Activated CD8-positive, alpha-beta memory T cell treated with anti-CD3 and anti-CD28 coated beads for 24 hours (primary cell): Measurements from ENCODE around the gene C15orf40.
A peak's percentile ranks its signal among the peaks of the same experiment; 100 is the strongest.

Source experiments
- DNase-seq: peaks from one replicate; pipeline ENCODE4 v3.0.0-alpha.2; 2020

The C15orf40 gene

DNA sequence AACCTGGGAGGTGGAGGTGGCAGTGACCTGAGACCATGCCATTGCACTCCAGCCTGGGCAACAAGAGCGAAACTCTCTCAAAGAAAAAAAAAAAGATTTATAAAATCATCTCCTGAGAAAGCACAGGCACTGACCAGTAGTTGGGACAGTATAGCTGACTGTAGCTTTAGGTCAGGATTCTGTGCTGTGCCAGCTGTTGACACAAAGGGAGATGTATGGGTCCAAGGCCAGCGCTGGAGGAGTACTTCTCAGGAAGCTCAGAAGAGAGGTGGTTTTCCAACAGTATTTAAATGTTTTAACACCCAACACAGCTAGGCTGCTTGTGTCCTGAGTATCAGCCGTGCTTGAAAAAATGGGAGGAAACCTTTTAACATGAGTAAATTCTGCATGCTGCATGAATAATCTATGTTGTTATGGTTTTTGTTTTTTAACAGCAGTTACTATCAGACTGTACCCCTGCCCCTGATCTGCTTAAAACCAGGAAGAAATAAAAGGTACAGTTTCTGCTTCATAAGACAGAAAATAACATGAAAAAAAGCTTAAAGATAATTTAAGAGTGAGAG lies 18.9 kb downstream of the C15orf40 start:
- DNase-seq, result no peak

DNA sequence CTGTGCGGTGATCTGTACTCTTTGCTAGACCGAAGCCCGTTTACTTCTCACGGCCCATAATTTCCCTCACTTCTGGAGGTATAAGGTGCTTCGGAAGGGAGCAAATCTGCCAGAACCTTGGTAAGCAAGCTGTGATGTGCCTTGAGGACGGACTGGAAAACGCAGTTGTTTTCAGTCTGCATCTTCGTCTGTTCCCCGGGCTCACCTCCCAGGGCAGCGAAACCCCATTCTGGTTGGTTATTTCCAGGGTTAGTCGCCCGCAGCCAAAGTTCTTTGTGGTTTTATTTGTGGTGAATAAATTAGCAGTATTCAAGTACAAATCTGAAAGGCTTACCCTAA lies 25.0 kb downstream of the C15orf40 start:
- no peak for DNase-seq

DNA sequence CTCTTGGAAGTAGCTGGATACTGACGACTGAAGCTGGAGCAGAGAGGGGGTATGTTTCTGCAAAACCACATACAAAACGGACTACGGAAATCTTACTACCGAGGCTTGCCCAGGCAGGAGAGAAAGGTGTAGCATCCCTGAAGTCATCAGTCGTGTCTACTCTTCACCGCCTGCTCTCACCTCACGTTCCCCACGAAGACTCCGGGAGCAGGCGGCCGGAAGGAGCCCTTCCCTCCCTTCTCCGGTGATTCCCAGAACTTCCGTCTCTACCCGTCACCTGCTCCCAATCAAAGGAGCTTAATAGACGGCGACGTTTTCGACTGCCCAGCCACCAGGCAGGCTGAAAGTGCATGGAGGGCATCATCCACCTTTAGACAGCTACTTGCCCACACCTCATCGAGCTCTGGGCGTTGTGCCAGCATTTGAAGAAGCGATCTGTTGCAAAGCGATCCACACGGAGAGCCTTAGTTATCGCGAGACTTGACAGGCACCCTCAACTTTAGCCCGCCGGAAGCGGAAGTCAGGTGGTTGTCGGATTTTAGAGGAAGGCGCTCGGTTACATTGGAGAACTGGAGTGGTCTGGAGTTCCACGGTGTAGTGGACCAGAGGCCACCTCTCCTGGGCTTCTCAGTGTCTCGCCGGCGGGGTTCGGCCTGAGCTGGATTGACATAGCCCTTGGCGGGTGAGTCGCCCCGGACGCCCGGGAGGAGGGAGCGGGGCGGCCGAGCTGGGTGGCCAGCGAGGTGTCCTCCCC lies 25.6 kb downstream of the C15orf40 start, which contains the start of gene RAMAC:
Gene RAMAC, plus strand, starts transcription at position 523 of the 754 bp plus-strand sequence. CDS start 2,809 bp downstream, outside the sequence.
- DNase-seq, result peak; percentile 93

DNA sequence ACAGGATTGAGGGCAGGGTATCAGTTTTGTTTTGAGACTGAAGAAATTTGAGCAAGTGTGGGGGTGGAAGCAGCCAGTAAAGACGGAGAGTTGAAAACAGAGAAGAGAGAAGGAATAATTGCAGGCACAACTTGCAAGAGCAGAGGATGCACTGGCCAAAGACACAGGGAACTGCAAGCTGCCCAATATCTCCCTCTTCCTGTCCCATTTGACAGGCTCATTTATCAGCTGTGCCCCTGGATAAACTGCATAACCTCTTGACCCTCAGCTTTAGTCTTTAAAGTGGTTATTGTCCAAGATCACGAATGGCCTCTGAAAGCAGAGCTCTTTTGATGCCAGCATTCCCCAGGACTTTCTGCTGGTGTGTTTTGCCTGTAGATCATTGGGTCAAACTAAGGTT lies 30.5 kb downstream of the C15orf40 start:
- no peak for DNase-seq

- DNase-seq, result no peak
Observed at GRCh38 chr15:82979726-82980125, 31.7 kb downstream of the C15orf40 start.

DNA sequence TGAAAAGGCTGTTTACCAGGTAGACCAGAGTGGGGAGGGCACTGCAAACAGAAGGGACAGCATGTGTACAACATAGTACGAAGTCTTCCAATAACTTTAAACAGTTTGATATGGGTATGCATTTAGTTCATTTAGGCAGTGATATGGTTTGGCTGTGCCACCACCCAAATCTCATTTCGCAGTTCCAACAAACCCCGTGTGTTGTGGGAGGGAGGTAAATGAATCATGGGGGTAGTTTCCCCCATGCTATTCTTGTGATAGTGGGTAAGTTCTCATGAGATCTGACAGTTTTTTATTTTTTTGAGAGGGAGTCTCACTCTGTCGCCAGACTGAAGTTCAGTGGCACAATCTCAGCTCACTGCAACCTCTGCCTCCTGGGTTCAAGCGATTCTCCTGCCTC lies 33.0 kb downstream of the C15orf40 start:
- DNase-seq, result no peak

DNA sequence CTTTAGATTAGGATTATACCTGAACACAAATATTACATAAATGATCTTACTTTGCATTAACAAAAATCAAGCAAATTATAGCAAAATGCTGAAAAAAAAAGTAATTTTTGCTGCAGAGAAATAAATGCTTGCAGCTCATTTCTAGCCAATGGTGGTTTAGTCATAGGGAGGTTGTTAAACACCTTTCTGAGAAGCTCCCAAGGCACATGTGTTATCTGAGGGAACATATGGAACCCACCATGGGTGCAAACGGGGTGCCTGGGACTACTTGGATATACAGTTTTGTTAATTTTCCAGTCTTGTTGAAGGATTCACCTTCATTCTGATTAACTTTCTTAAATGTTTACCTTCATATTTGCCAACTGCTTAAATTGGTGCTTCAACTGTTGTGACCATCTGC lies 34.4 kb downstream of the C15orf40 start:
- no peak for DNase-seq

DNA sequence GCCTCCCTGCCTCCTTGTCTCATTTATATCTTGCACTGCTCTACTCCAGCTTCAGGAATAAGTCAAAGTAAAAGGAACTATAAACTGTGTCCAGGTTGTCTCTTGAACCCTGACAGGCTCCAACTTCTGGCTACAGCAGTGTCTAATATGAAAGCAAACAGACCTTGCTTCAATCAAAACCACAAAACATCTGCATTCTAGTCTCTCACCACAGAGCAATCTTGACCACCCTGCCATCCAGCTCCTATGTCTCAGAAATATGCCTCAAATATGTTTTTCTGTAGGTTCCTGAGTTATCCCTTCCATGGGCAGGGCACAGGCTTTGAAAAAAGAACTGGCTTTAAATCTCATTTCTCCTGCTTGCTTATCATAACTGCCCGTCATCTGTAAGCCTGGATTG lies 38.4 kb downstream of the C15orf40 start:
- no peak for DNase-seq

DNA sequence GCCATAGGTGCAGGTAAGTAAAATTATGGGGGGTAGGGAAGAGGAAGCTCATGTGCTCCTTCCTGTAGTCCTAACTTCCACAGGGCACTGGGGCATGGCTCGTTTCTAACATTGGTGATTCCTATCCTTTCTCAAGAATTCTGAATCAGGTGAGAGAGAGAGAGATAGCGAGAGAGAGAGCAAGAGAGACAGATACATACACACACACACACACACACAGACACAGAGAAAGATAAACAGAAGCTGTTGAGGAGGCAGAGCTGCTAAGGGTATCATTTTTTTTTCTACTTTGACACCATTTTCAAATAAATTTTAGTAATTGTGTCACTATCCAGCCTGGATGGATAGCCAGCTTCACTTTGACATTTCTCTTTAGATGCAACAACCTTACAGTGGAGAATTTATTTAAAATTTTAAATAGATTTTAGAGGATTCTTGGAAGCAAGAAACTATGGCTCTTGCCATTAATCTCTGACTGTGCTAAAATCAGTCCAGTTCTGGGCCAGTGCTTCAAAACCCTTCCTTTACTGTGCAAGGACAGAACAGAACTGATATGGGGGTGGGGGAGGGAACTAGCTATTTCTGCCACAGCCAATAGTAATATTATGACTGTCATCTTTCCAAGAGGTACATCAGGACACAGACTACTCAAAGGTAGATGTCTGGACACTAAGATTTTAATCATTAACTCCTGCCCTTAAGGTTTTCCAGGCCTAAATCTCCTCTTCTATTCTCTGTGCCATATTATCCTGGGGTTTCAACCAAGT lies 40.0 kb downstream of the C15orf40 start:
- no peak for DNase-seq

- DNase-seq, result no peak
Observed at GRCh38 chr15:82970696-82971095, 40.7 kb downstream of the C15orf40 start.

- no peak for DNase-seq
Observed at GRCh38 chr15:82970078-82970686, 41.3 kb downstream of the C15orf40 start.

GRCh38 chr15:82969353-82969752 lies 42.1 kb downstream of the C15orf40 start:
- no peak for DNase-seq

DNA sequence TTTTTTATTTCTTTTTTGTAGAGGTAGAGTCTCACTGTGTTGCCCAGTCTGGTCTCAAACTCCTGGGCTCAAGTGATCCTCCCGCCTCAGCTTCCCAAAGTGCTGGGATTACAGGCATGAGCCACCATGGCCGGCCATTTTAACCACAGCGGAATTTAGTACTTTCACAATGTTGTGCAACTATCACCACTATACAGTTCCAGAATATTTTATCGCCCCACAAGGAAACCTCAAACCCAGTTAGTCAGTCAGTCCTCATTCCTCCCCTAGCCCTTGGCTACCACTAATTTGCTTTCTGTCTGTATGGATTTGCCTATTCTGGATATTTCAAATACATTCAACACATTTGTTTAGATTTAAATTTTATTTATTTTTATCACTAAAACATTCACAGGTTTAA lies 43.4 kb downstream of the C15orf40 start:
- DNase-seq, result no peak

GRCh38 chr15:82966671-82967071 lies 44.8 kb downstream of the C15orf40 start:
- DNase-seq, result no peak

- no peak for DNase-seq
Observed at GRCh38 chr15:82964890-82965289, 46.5 kb downstream of the C15orf40 start.

- DNase-seq, result no peak
Observed at GRCh38 chr15:82963471-82964341, 47.7 kb downstream of the C15orf40 start.

- DNase-seq, result no peak
Observed at GRCh38 chr15:82960766-82961165, 50.7 kb downstream of the C15orf40 start.

DNA sequence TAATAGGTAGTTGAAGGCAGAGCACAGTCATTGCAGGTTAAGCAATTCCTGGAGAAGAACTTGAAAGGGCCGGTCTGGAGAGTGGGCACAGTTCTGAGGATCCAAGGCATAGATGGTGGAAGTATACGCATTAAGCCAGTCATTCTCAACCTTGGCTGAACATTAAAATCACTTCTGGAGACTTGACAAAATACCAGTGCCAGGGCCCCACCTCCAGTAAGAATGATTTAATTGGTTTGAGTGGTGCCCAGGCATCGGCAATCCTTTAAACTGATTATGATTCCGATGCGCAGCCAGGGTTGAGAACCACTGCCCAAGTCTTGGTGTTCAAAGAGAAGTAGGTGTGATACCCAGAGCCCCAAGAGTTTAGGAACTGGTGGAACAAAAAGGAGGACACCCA lies 52.0 kb downstream of the C15orf40 start:
- DNase-seq, result no peak

- DNase-seq, result no peak
Observed at GRCh38 chr15:82958638-82959037, 52.8 kb downstream of the C15orf40 start.

- peak; percentile 61 for DNase-seq
Observed at GRCh38 chr15:82952158-82953081, 59.0 kb downstream of the C15orf40 start, which contains the start of gene HOMER2. TSS of gene HOMER2 (minus strand) at chr15:82952720. CDS start at chr15:82952535, 185 bp downstream.

DNA sequence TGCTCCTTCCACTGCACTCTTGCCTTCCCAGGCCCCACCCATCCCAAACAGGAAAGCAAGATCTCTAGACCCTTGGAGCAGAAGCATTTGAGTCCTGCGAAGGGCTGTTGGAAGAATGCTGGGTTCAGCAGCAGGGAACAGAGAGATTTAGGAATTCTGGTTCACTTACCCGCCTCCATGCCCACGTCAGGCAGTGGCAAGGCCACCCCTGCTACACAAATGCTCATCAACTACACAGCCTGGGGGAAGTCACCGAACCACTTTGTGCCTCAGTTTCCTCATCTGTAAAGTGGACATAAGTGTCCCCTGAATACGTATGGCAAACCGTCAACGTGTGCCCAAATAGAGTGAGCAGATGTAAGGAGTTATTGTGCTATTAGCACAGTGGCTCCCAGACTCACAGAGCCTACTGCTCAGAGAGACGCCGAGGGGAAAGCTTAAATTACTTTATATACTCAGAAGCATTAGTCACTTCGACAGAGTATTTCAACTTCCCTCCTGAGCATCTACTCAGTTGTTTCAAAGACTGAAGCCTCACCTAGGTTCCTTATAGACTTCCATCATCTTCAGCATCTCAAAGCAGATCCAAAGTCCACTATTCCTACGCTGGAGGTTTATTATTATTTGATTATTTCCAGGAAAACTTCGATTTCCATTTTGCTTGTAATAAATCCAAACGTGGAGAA lies 59.8 kb downstream of the C15orf40 start:
- DNase-seq, result no peak
